Calu3 (cell line): ENCODE data around the gene SMAP1. TPM values are rescaled to one million over a fixed set of nuclear protein-coding genes. Genes with fewer than 3 reads are reported as not detected.

Experiments
- BruUV-seq: library from RNA; stranded (reverse); fragments of 400-500 nt; replicated peaks from 2 replicates; lab custom pipeline; 2021; lab: Mats Ljungman, UMichigan
- CTCF ChIA-PET: fragments of 300-600 bp; sonication (Branson Sonifier 250); formaldehyde crosslinking; loops from one replicate; lab custom pipeline; 2022; ENCODE audit warnings: antibody characterized with exemption; lab: Charles Lee
- DNase-seq: peaks from one replicate; pipeline ENCODE4 v3.0.0; 2022
- H3K27ac Mint-ChIP-seq: one replicate; pipeline ENCODE4 v1.8.0; 2022; ENCODE audit warnings: mixed read lengths; ENCODE audit not compliant: unreplicated experiment
- H3K27me3 Mint-ChIP-seq: one replicate; pipeline ENCODE4 v1.8.0; 2022; ENCODE audit warnings: mixed read lengths; ENCODE audit not compliant: unreplicated experiment
- H3K36me3 Mint-ChIP-seq: one replicate; pipeline ENCODE4 v1.8.0; 2022; ENCODE audit warnings: mild to moderate bottlenecking, moderate library complexity, mixed read lengths; ENCODE audit not compliant: insufficient read depth, unreplicated experiment
- H3K4me1 Mint-ChIP-seq: one replicate; pipeline ENCODE4 v1.8.0; 2022; ENCODE audit warnings: mild to moderate bottlenecking, low read depth, mixed read lengths; ENCODE audit not compliant: unreplicated experiment
- H3K4me3 Mint-ChIP-seq: one replicate; pipeline ENCODE4 v1.8.0; 2022; ENCODE audit warnings: mild to moderate bottlenecking, low read depth, moderate library complexity, mixed read lengths; ENCODE audit not compliant: unreplicated experiment
- H3K9me3 Mint-ChIP-seq: one replicate; pipeline ENCODE4 v1.8.0; 2022; ENCODE audit warnings: low read depth, mixed read lengths; ENCODE audit not compliant: unreplicated experiment
- intact Hi-C: fragments of 100-400 bp; cut with micrococcal nuclease; formaldehyde crosslinking; loops from one replicate; pipeline ENCODE4 v1.10.0; 2022; ENCODE audit not compliant: unreplicated experiment
- total RNA-seq: library from RNA; stranded (reverse); gene quantifications from 2 replicates; pipeline ENCODE4 v1.2.3, GENCODE V29; 2022
- TF ChIP-seq, protein P1 (sequence below): fragments of 200-600 bp; IDR thresholded peaks from one replicate; pipeline ENCODE4 v1.8.0; 2022; ENCODE audit warnings: antibody characterized with exemption; ENCODE audit not compliant: unreplicated experiment

The SMAP1 gene
- total RNA-seq, 1 experiment from 2014 or later, result 35.7 TPM

DNA sequence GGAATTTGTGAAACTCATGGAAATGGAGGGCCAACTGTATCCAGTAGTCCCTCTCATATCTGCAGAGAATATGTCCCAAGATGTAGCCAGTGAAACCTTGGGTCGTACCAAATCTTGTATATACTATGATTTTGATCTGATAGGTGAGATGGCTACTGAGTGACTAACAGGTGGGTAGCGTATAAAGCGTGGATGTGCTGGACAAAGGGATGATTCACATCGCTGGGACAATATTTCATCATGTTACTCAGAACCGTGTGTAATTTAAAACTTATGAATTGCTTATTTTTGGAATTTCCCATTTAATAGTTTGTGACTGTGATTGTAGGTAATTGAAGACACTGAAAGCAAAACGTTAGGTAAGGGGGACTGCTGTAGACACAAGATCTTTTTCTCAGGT is 144.1 kb downstream of the SMAP1 start:
- no peak overlapping the region for H3K27ac Mint-ChIP-seq
- DNase-seq, result no peak
- BruUV-seq, result no TSS peak
- no peaks in the 10 kb centered on the region for H3K9me3 Mint-ChIP-seq
- H3K27me3 Mint-ChIP-seq, result no peaks in the 10 kb centered on the region
- intact Hi-C loops, result no loop called here
- TF ChIP-seq, protein P1, sequence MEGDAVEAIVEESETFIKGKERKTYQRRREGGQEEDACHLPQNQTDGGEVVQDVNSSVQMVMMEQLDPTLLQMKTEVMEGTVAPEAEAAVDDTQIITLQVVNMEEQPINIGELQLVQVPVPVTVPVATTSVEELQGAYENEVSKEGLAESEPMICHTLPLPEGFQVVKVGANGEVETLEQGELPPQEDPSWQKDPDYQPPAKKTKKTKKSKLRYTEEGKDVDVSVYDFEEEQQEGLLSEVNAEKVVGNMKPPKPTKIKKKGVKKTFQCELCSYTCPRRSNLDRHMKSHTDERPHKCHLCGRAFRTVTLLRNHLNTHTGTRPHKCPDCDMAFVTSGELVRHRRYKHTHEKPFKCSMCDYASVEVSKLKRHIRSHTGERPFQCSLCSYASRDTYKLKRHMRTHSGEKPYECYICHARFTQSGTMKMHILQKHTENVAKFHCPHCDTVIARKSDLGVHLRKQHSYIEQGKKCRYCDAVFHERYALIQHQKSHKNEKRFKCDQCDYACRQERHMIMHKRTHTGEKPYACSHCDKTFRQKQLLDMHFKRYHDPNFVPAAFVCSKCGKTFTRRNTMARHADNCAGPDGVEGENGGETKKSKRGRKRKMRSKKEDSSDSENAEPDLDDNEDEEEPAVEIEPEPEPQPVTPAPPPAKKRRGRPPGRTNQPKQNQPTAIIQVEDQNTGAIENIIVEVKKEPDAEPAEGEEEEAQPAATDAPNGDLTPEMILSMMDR, result no peak
- H3K36me3 Mint-ChIP-seq, result no peaks in the 10 kb centered on the region
- H3K4me1 Mint-ChIP-seq, result no peaks in the 10 kb centered on the region
- CTCF ChIA-PET, result no interaction called here
- H3K4me3 Mint-ChIP-seq, result no peak overlapping the region

DNA sequence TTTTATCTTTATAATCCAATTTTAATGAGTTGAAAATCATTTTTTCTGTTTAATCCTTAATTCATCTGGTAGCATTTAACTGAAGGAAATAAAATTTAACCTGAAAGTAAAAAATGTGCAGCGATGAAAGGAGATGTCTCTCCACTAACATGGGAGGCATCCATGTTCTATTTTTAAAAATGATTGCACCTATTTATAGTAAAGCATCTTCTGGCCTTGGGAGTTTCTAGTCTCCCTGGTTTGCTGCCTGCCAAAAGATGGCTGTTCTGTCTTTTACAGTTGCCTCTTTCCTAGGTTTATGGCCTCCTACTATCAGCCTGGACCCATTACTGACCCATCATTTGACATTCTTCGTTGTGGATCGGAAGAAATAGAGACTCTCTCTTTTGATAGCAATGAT is 146.2 kb downstream of the SMAP1 start:
- Mint-ChIP-seq H3K4me1 (no peaks in the 10 kb centered on the region), H3K9me3 (no peaks in the 10 kb centered on the region), H3K36me3 (no peaks in the 10 kb centered on the region), H3K4me3 (no peak overlapping the region), H3K27me3 (no peaks in the 10 kb centered on the region), H3K27ac (no peak overlapping the region)
- CTCF ChIA-PET, result no interaction called here
- TF ChIP-seq, protein P1, result no peak
- BruUV-seq, result no TSS peak
- intact Hi-C loops, result no loop called here
- no peak for DNase-seq

DNA sequence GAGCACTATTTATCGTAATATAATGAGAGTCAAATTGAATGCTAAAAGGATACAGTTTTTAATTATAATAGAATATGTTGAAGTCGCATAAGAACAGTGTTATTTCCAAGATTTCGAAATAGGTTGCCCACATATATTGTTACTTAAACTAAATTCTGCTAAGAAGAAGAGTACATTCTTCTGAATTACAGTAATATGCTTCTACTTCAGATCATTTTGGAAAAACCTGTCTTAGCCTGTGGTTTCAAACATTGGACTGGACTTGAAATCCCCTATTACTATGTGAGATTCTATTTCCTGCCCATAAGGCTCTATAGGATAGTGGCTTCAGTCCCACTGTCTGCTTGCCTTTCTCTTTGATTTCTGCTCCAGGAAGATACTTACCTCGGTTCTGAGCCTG is 152.0 kb downstream of the SMAP1 start:
- CTCF ChIA-PET, result no interaction called here
- H3K4me1 Mint-ChIP-seq, result no peaks in the 10 kb centered on the region
- no peak overlapping the region for H3K4me3 Mint-ChIP-seq
- H3K27ac Mint-ChIP-seq, result no peak overlapping the region
- no TSS peak for BruUV-seq
- intact Hi-C loops, result no loop called here
- TF ChIP-seq, protein P1, result no peak
- no peak for DNase-seq
- H3K9me3 Mint-ChIP-seq, result peaks cover 5% of the 10 kb centered on the region
- no peaks in the 10 kb centered on the region for H3K27me3 Mint-ChIP-seq
- no peaks in the 10 kb centered on the region for H3K36me3 Mint-ChIP-seq

DNA sequence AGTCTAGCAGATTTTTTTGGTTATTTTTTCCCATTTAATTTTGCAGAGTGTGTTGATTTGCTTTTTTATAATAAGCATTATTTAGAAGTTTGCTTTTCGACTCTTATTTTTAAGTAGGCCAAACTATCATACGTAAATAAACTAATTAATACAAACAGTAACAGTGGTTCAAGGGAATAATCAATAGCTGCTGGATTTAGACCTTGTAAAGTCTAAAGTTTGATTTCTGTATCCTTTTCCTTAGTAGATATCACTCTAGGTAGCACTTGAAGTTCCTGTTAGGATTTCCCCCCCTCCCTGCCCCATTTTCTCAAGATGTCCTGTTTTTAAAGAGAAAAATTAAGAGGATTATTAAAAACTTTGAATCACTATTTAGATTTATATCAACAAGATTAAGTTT is 153.1 kb downstream of the SMAP1 start:
- intact Hi-C loops, result no loop called here
- BruUV-seq, result no TSS peak
- CTCF ChIA-PET, result no interaction called here
- H3K4me3 Mint-ChIP-seq, result no peak overlapping the region
- no peaks in the 10 kb centered on the region for H3K27me3 Mint-ChIP-seq
- DNase-seq, result no peak
- peaks cover 5% of the 10 kb centered on the region for H3K9me3 Mint-ChIP-seq
- no peaks in the 10 kb centered on the region for H3K4me1 Mint-ChIP-seq
- no peak overlapping the region for H3K27ac Mint-ChIP-seq
- H3K36me3 Mint-ChIP-seq, result no peaks in the 10 kb centered on the region
- TF ChIP-seq, protein P1, result no peak
